ENCODE results near the gene RNF214. TPM values are rescaled to one million over a fixed set of nuclear protein-coding genes. Genes with fewer than 3 reads are reported as not detected.

The RNF214 gene
- polyA plus RNA-seq, 1 donor, result 39.6 TPM

DNA sequence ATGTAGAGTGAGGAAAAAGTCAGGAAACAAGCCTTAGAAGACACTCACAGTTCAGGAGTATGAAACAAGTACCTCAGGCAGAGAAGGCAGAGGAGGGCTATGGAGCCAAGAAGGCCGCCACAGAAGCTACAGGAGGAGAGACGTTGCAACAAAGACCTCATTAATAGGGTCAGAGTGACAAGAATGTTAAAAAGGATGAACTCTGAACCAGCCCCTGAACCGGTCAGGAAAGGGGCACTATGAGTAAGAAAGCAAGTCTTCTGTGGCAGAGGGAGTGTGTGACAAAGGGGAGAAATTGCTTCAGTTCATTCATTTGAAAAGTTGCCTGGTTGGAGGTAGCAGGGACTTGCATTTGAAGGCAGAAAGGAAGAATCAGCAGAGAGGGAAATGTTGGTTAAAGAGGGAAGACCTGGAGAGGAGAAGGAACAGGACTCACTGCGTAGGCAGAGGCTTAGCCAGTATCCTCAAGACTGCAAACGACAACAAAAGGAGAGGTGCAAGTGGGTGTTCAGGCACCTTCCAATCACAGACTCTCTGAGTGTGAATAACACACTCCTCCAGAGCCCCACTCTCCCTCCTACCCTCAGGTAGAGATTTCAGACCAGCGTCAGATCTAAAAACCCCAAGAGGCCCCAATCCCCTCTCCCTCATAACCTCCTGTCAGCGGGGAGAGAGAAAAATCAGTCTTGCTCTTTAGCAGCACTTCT is 17.9 kb upstream of the RNF214 start:
- DNase-seq, result no peak

- DNase-seq, result no peak
Measured at GRCh38 chr11:117217141-117218084, 15.1 kb upstream of the RNF214 start.

DNA sequence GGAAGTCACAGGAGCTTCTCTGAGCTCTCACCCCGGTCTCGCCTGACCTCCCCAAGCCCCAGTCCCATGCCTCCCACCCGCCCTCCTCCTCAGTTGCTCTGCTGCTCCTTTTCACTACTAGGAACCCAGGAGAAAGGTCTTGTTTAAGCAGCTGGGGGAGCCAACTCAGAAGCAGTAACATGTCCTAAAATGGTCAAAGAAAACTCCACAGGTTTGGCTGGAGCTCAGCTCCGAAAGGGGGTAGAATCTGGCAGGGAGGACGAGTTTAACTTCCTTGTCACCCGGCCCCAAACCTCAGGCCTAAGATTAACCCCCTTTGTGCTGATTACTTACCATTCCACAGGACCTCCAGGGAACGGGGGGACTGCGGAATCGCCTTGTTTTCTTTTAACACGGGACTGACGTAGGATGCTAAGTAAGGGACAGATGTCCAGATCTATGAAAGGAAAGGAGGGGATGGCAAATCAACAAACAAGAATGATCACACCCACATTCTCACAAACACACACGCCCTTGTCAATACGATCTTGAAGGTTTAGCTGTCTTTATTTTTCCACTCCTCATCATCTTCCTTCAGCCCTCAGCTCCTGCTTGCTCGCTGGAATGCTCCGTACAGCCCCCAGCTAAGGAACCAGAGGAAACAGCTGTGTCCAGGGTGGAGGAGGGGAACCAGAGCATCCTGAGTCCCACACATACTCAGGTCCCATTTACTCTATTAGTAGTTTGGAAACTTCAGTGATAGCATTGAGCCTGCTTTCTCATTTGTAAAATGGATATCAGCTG is 14.1 kb upstream of the RNF214 start:
- DNase-seq, result no peak

- no peak for DNase-seq
Measured at GRCh38 chr11:117219001-117219400, 13.5 kb upstream of the RNF214 start.

- no peak for DNase-seq
Measured at GRCh38 chr11:117219455-117219854, 13.0 kb upstream of the RNF214 start.

DNA sequence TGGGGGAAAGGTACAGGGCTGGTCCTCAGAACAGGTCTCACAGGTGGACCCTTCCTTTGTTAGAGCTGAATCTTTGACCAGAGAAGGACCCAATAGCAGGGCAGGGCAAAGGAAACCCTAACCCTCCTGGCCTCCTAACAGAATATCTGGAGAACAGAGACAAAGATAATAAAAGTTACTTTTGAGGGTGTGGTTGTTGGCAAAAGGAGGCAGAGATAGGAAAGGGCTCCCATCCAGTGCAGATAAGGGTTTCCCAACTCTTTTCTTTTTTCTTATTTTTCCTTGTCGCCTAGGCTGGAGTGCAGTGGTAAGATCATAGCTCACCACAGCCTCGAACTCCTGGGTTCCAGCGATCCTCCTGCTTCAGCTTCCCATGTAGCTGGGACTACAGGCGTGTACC is 12.5 kb upstream of the RNF214 start:
- no peak for DNase-seq

DNA sequence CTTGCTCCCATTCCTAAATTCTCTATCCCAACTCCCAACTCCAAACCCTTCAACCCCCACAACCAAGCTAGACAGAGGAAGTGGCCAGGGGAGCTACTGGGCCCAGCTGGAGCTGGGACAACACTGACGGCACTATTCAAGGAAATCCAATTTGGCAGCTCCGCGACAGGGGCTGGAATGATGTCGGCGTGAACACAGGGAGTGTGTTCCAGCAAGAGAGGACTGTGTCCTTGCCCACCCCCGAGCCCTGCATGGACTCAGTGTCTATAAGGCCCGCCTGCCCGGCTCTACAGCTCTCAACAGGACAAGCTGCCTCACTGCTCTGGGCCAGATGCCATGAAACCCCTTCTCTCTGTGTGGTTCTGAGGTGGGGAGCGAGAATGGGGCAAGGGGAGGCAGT is 11.9 kb upstream of the RNF214 start:
- no peak for DNase-seq

DNA sequence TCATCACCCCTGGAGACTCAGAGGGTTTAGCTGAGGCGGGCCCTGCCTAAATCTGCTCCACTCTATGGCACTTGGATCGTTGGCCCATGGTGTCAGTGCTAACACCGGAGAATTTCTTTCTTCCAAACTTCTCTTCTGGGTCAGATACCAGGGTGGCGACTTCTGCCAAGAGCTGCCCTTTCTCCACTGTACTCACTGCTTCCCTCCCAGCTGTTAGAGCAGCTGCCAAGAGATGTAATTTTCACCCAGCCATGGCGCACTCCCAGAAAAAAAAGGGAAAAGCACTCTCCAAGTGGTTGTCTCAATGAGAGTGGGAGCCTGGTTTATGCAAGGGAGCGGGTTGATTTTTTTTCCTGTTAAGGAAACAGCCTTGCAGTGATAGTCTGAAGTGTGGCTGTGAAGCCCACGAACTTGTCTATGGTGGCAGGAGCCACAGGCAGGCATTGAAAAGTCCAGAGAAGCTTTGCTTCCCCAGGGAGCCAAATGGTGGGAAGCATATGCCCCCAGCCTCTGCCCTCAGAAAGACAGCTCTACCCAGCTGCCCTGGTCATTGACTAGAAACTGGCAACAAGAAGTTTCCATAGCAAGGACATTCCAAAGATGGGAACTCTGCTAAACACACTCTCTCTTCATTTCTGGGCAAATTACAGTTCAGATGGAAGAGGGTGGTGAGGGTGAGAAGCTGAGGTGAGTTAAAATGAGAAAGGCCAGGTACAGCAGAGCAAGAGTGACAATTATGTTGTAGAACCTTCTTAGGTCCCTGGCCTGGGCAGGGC is 11.3 kb upstream of the RNF214 start:
- DNase-seq, result no peak

DNA sequence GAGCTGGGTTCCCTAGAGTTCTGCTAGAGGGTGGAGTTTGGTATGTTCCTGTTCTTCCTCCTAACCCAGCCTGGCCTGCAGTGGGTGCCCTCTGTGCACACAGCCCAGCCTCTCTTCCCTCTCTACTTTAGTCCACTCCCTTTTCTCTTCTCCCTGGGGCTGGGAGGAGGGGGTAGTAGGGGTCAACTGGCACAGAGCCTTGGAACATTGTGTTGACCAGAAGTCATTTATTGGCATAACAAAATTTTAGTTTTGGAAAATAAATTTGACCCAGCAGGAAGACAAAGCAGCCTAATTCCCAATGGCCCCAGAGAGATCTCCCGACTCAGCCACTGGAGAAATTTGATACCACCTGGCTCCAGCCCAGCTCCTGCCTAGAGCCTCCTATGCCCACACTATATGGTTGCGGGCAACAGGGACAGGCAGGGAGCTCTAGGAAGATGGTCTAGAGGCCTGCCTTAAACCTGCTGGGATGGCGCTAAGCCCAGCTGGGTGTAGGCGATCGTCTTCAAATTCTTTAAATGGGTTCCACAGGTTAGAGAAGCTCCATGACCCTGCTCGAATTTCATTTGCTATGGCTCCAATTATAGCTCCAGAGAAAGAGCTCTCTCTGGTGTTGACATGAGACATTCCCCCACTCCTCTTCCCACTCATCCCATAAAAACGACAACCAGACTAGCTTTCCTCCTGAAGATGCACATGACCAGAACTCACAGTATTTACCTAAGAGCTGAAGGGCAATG is 10.5 kb upstream of the RNF214 start:
- peak; percentile 53 for DNase-seq

DNA sequence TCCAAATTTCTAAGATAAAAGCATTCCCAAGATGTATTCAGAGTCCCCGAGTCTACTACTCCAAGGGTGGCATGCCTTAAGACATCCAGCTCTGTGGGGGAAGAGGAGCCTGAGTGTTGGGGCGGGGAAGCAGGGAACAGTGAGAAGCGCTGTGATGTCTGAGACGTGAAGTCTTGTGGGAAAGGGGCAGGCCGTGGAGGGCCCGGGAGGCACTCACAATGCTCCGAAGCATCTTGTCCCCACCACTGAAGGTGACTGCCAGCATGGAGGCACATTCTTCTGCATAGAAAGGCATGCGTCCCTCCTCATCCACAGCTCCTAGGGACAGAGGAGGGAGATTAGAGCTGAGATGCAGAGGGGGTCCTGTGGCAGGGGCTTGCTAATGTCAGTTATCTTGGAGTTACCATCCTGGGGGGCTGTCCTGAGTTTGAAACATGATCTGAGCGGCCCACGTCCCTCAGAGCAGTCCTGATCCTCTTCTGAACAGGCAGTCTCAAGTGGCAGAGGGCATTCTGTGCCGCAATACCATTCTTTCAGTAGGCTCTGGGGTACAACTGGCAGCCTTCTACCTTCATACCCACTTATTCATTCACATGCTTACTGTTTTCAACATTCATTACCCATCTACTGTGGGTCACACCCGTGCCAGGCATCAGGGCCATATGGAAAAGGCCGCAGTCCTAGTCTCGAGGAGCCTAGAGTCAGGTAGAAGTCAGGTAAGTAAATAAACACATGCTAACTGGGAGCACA is 9.3 kb upstream of the RNF214 start:
- DNase-seq, result no peak

GRCh38 chr11:117223741-117224689 is 8.5 kb upstream of the RNF214 start:
- DNase-seq, result no peak

DNA sequence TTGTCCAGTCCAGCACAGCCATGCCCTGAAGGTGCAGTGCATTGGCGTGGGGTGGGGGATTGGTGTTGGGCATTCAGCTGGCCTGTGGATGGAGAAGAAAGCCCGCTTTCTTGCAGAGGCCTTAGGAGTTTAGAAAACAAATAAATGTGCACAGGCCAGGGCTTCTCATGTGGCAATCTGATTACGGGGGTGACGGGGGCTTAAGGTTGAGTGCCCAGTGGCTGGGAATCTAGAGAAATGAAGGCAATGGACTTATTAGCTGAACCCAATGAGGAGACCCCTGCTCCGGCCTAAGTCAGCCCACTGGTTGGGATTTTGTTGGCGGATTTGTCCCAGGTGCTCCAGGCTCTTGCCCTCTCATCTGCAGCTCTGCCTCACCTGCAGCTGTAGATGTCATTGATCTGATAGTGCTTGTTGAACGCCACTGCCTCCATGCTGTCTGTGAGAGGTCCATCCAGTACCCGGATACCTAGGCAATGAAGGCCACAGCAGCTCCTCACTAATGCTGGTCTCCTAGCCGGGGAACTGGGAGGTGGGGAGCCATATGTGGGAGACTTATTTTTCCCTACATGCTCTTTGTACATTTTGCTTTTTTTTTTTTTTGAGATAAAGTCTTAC is 6.8 kb upstream of the RNF214 start:
- no peak for DNase-seq

DNA sequence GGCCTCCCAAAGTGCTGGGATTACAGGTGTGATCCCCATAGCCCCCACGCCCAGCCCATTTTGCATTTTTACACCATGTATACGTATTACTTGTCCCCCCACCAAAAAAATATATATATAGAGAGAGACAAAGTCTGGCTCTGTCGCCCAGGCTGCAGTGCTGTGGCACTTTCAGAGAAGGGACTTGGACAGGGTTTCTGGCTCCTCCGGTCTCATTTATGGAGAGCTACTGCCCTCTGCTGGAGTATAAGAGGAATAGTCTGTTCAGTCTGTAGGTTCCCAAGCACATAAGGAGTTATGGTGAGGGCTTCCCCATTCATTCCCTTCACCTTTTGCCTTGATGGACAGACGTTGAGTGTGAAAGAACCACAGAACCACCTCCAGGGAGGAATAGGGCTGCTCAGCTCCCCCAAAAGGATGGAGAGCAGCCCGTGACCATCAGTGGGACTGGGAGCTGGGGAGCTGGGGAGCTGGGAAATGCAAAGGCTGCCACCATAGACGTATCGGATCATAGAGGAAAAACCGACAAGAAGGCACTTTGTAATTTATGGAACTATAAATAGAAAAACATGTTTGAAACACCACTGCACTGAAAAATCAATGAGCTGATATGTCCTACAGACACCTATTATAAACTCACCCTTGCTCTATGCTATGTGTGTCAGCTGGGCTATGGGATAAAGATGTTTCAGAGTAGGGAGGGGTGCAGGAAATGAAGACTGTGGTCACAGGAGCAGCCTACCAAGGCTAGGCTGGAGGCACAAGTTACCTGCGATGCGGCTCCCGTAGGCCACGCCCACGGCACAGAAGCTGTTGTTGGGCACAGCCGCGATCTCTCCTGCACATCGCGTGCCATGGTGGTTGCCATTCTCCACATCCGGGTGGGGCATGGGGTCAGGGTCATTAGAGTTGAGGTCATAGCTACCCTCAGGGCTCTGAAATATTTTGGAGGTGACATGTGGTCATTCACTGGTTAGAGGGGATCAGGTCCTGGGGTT is 5.8 kb upstream of the RNF214 start:
- DNase-seq, result peak; percentile 83

GRCh38 chr11:117228091-117228490 is 4.4 kb upstream of the RNF214 start:
- DNase-seq, result no peak

- no peak for DNase-seq
Measured at GRCh38 chr11:117229411-117229810, 3.1 kb upstream of the RNF214 start.

DNA sequence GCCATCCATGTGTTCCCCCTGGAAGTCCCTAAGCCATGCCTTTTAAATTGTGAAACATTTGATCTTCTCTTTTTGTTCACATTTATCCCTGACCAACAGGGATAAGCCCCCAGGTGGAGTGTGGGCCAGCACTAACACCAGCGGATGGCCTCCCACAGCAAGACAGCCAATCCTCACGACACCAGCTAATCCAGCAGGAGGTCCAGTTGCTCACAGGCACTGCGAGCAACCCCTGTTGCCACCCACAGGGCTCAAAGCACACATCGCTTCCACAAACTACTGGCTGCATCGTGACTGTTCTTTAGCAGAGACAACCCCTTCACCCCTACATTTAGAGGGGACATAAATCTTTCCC is 2.6 kb upstream of the RNF214 start:
- DNase-seq, result no peak

GRCh38 chr11:117230286-117230961 is 2.0 kb upstream of the RNF214 start:
- DNase-seq, result no peak

All from left kidney (tissue), 2 donors.